ENCODE measurements around the gene PPP1R16B.

DNA sequence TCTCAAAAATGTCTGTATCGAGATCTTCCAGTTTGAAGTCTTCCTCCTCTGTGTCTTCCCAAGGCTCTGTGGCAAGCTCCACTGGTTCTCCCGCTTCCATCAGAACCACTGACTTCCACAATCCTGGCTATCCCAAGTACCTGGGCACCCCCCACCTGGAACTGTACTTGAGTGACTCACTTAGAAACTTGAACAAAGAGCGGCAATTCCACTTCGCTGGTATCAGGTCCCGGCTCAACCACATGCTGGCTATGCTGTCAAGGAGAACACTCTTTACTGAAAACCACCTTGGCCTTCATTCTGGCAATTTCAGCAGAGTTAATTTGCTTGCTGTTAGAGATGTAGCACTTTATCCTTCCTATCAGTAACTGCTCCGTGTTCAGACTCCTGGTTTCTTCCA is 146.7 kb downstream of the PPP1R16B start:
- TF ChIP-seq, protein P1, sequence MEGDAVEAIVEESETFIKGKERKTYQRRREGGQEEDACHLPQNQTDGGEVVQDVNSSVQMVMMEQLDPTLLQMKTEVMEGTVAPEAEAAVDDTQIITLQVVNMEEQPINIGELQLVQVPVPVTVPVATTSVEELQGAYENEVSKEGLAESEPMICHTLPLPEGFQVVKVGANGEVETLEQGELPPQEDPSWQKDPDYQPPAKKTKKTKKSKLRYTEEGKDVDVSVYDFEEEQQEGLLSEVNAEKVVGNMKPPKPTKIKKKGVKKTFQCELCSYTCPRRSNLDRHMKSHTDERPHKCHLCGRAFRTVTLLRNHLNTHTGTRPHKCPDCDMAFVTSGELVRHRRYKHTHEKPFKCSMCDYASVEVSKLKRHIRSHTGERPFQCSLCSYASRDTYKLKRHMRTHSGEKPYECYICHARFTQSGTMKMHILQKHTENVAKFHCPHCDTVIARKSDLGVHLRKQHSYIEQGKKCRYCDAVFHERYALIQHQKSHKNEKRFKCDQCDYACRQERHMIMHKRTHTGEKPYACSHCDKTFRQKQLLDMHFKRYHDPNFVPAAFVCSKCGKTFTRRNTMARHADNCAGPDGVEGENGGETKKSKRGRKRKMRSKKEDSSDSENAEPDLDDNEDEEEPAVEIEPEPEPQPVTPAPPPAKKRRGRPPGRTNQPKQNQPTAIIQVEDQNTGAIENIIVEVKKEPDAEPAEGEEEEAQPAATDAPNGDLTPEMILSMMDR (IDR thresholded peaks at IDR 0.05), result no peak
- no peak for TF ChIP-seq POLR2A (IDR thresholded peaks at IDR 0.05)
